KMS-11 (cell line): Measurements from ENCODE around the gene TAOK3.

Source experiments
- H2AFZ ChIP-seq: fragments of 200-600 bp; sonication (generic); 2 replicates; pipeline ENCODE4 v1.6.1; 2016; ENCODE audit warnings: antibody characterized with exemption, mixed run types, low read depth
- H3K27ac ChIP-seq: fragments of 200-600 bp; sonication (generic); 2 replicates; pipeline ENCODE4 v1.6.1; 2016; ENCODE audit warnings: mild to moderate bottlenecking, mixed run types
- H3K27me3 ChIP-seq: fragments of 200-600 bp; sonication (generic); 2 replicates; pipeline ENCODE4 v1.6.1; 2017; ENCODE audit warnings: mild to moderate bottlenecking, low read depth, mixed run types, moderate library complexity; ENCODE audit not compliant: insufficient read depth
- H3K36me3 ChIP-seq: fragments of 200-600 bp; sonication (generic); 2 replicates; pipeline ENCODE4 v1.6.1; 2017; ENCODE audit warnings: mild to moderate bottlenecking, mixed run types; ENCODE audit not compliant: insufficient read depth
- H3K4me1 ChIP-seq: fragments of 200-600 bp; sonication (generic); 2 replicates; pipeline ENCODE4 v1.6.1; 2016; ENCODE audit warnings: mild to moderate bottlenecking, low read depth, mixed run types; ENCODE audit not compliant: poor library complexity, severe bottlenecking
- H3K4me2 ChIP-seq: fragments of 200-600 bp; sonication (generic); 2 replicates; pipeline ENCODE4 v1.7.0; 2016; ENCODE audit warnings: mild to moderate bottlenecking, mixed run types
- H3K4me3 ChIP-seq: fragments of 200-600 bp; sonication (generic); IDR thresholded peaks from 2 replicates; pipeline ENCODE4 v1.6.1; 2017; ENCODE audit warnings: low read depth, low read length, mixed read lengths; ENCODE audit not compliant: insufficient read depth
- H3K79me2 ChIP-seq: fragments of 200-600 bp; sonication (generic); 2 replicates; pipeline ENCODE4 v1.6.1; 2016; ENCODE audit warnings: low read depth, mixed run types; ENCODE audit not compliant: insufficient read depth
- H3K9ac ChIP-seq: fragments of 200-600 bp; sonication (generic); 2 replicates; pipeline ENCODE4 v1.6.1; 2016; ENCODE audit warnings: mild to moderate bottlenecking, mixed run types
- H4K20me1 ChIP-seq: fragments of 200-600 bp; sonication (generic); 2 replicates; pipeline ENCODE4 v1.6.1; 2016; ENCODE audit warnings: mild to moderate bottlenecking, mixed run types; ENCODE audit not compliant: insufficient read depth
- CTCF ChIP-seq: fragments of 200-600 bp; sonication (generic); conservative IDR thresholded peaks from 2 replicates; pipeline ENCODE4 v1.6.1; 2017; ENCODE audit warnings: low read depth, mild to moderate bottlenecking, antibody characterized with exemption, low read length, moderate library complexity, mixed read lengths

TAOK3 gene

GRCh38 chr12:118193958-118194357 is 178.7 kb downstream of the TAOK3 start:
- Histone ChIP-seq H3K4me1 (no peaks in the 10 kb centered on the region), H2AFZ (no peak overlapping the region), H3K27ac (no peak overlapping the region), H3K27me3 (no peaks in the 10 kb centered on the region), H3K4me2 (no peak overlapping the region), H3K9ac (no peak overlapping the region), H3K36me3 (no peaks in the 10 kb centered on the region), H3K4me3 (no peak overlapping the region), H4K20me1 (no peaks in the 10 kb centered on the region), H3K79me2 (no peaks in the 10 kb centered on the region)
- no peak for TF ChIP-seq CTCF

- Histone ChIP-seq H3K4me2 (no peak overlapping the region), H3K27ac (no peak overlapping the region), H2AFZ (no peak overlapping the region), H4K20me1 (no peaks in the 10 kb centered on the region), H3K27me3 (no peaks in the 10 kb centered on the region), H3K9ac (no peak overlapping the region), H3K4me1 (no peaks in the 10 kb centered on the region), H3K79me2 (no peaks in the 10 kb centered on the region), H3K4me3 (no peak overlapping the region), H3K36me3 (no peaks in the 10 kb centered on the region)
- no peak for TF ChIP-seq CTCF
Observed at GRCh38 chr12:118193477-118193876, 179.2 kb downstream of the TAOK3 start.

- Histone ChIP-seq H3K79me2 (no peaks in the 10 kb centered on the region), H3K36me3 (no peaks in the 10 kb centered on the region), H4K20me1 (no peaks in the 10 kb centered on the region), H3K27ac (no peak overlapping the region), H3K4me2 (no peak overlapping the region), H3K4me1 (peaks cover 5% of the 10 kb centered on the region), H3K4me3 (no peak overlapping the region), H3K27me3 (no peaks in the 10 kb centered on the region), H3K9ac (no peak overlapping the region), H2AFZ (no peak overlapping the region)
- TF ChIP-seq CTCF: no peak
Observed at GRCh38 chr12:118190266-118190665, 182.4 kb downstream of the TAOK3 start.

DNA sequence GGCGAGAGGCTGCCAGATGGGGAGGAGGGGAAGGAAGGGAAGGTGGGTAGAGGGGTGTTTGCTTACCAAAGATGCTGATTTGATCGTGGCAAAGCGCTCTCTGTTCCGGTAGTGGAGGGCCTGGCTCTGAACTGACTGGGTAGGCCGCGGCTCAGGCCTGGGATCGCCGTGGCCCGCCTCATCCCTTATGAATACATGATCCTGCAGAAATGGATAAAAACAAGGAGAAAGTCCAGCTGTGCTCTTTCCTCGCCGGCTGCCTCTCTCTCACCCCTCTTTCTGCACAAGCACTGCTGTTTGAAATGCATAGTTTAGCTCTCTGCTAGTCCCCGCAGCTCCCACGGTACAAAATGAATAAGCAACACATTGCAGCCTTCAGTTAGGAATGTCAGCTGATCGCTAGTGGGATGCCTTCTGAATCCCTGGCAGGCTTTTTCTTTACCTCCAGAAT is 182.9 kb downstream of the TAOK3 start:
- no peak overlapping the region for H3K4me3 ChIP-seq
- no peaks in the 10 kb centered on the region for H4K20me1 ChIP-seq
- H3K36me3 ChIP-seq: no peaks in the 10 kb centered on the region
- H2AFZ ChIP-seq: no peak overlapping the region
- no peak for TF ChIP-seq CTCF
- H3K4me1 ChIP-seq: peaks cover 5% of the 10 kb centered on the region
- no peaks in the 10 kb centered on the region for H3K27me3 ChIP-seq
- H3K9ac ChIP-seq: no peak overlapping the region
- H3K79me2 ChIP-seq: no peaks in the 10 kb centered on the region
- H3K27ac ChIP-seq: no peak overlapping the region
- H3K4me2 ChIP-seq: no peak overlapping the region
